HepG2 (cell line): Measurements from ENCODE around the gene EPB41. TPM values are rescaled to one million over a fixed set of nuclear protein-coding genes. Genes with fewer than 3 reads are reported as not detected.

ENCODE experiments used
- CEBPG ChIP-seq: IDR thresholded peaks from 2 replicates; pipeline ENCODE4 v1.6.1; 2016
- DDIT3 ChIP-seq: sonication (generic); formaldehyde crosslinking; IDR thresholded peaks from 2 replicates; pipeline ENCODE4 v1.4.0; 2020; ENCODE audit warnings: mild to moderate bottlenecking, missing genetic modification reagents
- DR1 ChIP-seq: sonication (generic); formaldehyde crosslinking; IDR thresholded peaks from 2 replicates; pipeline ENCODE4 v1.8.0; 2021; ENCODE audit warnings: mild to moderate bottlenecking, missing genetic modification reagents, inconsistent platforms
- EP300 ChIP-seq, 3 experiments: sonication (generic) in 1 of 3; formaldehyde crosslinking in 1 of 3; IDR thresholded peaks; 2 replicates each; pipeline versions ENCODE4 v1.5.1 to v1.6.1; 2011 to 2020; ENCODE audit warnings: low read depth in 2 of 3, low read length in 2 of 3, borderline replicate concordance in 1 of 3, improper control_type of control experiment in 1 of 3, mild to moderate bottlenecking in 1 of 3, missing genetic modification reagents in 1 of 3, moderate library complexity in 1 of 3
- EZH2 ChIP-seq: conservative IDR thresholded peaks from 2 replicates; pipeline ENCODE4 v1.6.1; 2012; ENCODE audit warnings: mild to moderate bottlenecking, low read depth, low read length, moderate library complexity
- GABPB1 ChIP-seq: IDR thresholded peaks from 2 replicates; pipeline ENCODE4 v1.6.1; 2016; ENCODE audit warnings: mild to moderate bottlenecking, missing genetic modification reagents, moderate library complexity, missing compliant biosample characterization
- GATA4 ChIP-seq: sonication (generic); IDR thresholded peaks from 2 replicates; pipeline ENCODE4 v1.6.1; 2016; ENCODE audit warnings: antibody characterized with exemption, low read depth, borderline replicate concordance
- GATAD2A ChIP-seq: IDR thresholded peaks from 2 replicates; pipeline ENCODE4 v1.6.1; 2016
- KAT7 ChIP-seq: IDR thresholded peaks from 2 replicates; pipeline ENCODE4 v1.6.1; 2018; ENCODE audit warnings: borderline replicate concordance, missing compliant biosample characterization
- KAT8 ChIP-seq: IDR thresholded peaks from 2 replicates; pipeline ENCODE4 v1.6.1; 2016; ENCODE audit warnings: missing genetic modification reagents, missing compliant biosample characterization
- KDM4B ChIP-seq: sonication (generic); formaldehyde crosslinking; IDR thresholded peaks from 2 replicates; pipeline ENCODE4 v1.4.0; 2020; ENCODE audit warnings: missing genetic modification reagents
- PHF8 ChIP-seq: sonication (generic); formaldehyde crosslinking; IDR thresholded peaks from 2 replicates; pipeline ENCODE4 v1.5.0; 2020; ENCODE audit warnings: missing genetic modification reagents
- SIX1 ChIP-seq: sonication (generic); formaldehyde crosslinking; IDR thresholded peaks from 2 replicates; pipeline ENCODE4 v1.4.0; 2020; ENCODE audit warnings: missing genetic modification reagents, borderline replicate concordance
- SOX6 ChIP-seq, 2 experiments: fragments of 450-650 bp in 1 of 2; sonication (generic) in 1 of 2; formaldehyde crosslinking in 1 of 2; IDR thresholded peaks; 2 replicates each; pipeline versions ENCODE4 v1.4.0 to v1.6.1; 2017 to 2020; ENCODE audit warnings: antibody characterized with exemption in 1 of 2, mild to moderate bottlenecking in 1 of 2, missing genetic modification reagents in 1 of 2
- ZBTB10 ChIP-seq: sonication (generic); formaldehyde crosslinking; IDR thresholded peaks from 2 replicates; pipeline ENCODE4 v1.4.0; 2020; ENCODE audit warnings: missing genetic modification reagents, borderline replicate concordance
- ZNF101 ChIP-seq: sonication (generic); formaldehyde crosslinking; IDR thresholded peaks from 2 replicates; pipeline ENCODE4 v1.4.0; 2020; ENCODE audit warnings: mild to moderate bottlenecking, low read depth, missing genetic modification reagents, borderline replicate concordance
- ZNF350 ChIP-seq: sonication (generic); formaldehyde crosslinking; IDR thresholded peaks from 2 replicates; pipeline ENCODE4 v1.4.0; 2020; ENCODE audit warnings: mild to moderate bottlenecking, low read depth, missing genetic modification reagents, borderline replicate concordance
- ZNF782 ChIP-seq: sonication (generic); formaldehyde crosslinking; IDR thresholded peaks from 2 replicates; pipeline ENCODE4 v1.4.0; 2020; ENCODE audit warnings: missing genetic modification reagents, mild to moderate bottlenecking, borderline replicate concordance
- ZNF879 ChIP-seq: sonication (generic); formaldehyde crosslinking; IDR thresholded peaks from 2 replicates; pipeline ENCODE4 v1.8.1; 2023; ENCODE audit warnings: missing genetic modification reagents
- polyA plus RNA-seq, 8 experiments: library from polyadenylated mRNA; depleted of rRNA in 3 of 8; stranded (reverse) in 7 of 8; unstranded in 1 of 8; fragments of >200 nt; fragmentation: Illumina TruSeq in 4 of 8; extraction: Trizol in 4 of 8; gene quantifications; 2 replicates each; pipeline versions ENCODE4 v1.2.1 to v1.2.3, GENCODE V29; 2011 to 2016; ENCODE audit warnings: low read depth in 4 of 8, missing spikeins in 1 of 8, mixed read lengths in 1 of 8; ENCODE audit not compliant: insufficient read depth in 1 of 8
- total RNA-seq, 5 experiments: library from RNA; depleted of rRNA; stranded (reverse); fragments of >200 nt; fragmentation: Illumina TruSeq; extraction: Trizol; gene quantifications; 2 replicates each; pipeline ENCODE4 v1.2.3, GENCODE V29; 2016; ENCODE audit warnings: low read depth in 1 of 5
- TF ChIP-seq, protein P1 (sequence below): fragments of 450-650 bp; IDR thresholded peaks from 2 replicates; pipeline ENCODE4 v1.6.1; 2017
- TF ChIP-seq, protein P2 (sequence below): sonication (generic); formaldehyde crosslinking; IDR thresholded peaks from 2 replicates; pipeline ENCODE4 v1.4.0; 2020; ENCODE audit warnings: low read depth, mild to moderate bottlenecking, missing genetic modification reagents

The EPB41 gene
- total and polyA plus RNA-seq, 2 of the 13 experiments (the other 11 are each of a cell fraction or from before 2014, with no cell fraction given), result 34.5 to 46.7 TPM

GRCh38 chr1:28914228-28915030 lies at the start of gene EPB41 (continued):
- no peak; the same call in 1 of the 2 replicates for TF ChIP-seq KAT8 (CRISPR knock-in tag)
- TF ChIP-seq EP300 (IDR thresholded peaks at IDR 0.05; ENCODE audit: low read depth in 2 of 2, low read length in 2 of 2), result no peak
- no peak for TF ChIP-seq EP300 (CRISPR knock-in tag; IDR thresholded peaks at IDR 0.05; ENCODE audit: borderline replicate concordance)
- no peak for TF ChIP-seq ZBTB10 (CRISPR knock-in tag)
- TF ChIP-seq SOX6 (IDR thresholded peaks at IDR 0.05), result no peak
- no peak for TF ChIP-seq SOX6 (CRISPR knock-in tag; IDR thresholded peaks at IDR 0.05)
- TF ChIP-seq KAT7, result no peak
- TF ChIP-seq DR1, result no peak
- TF ChIP-seq SIX1 (CRISPR knock-in tag), result no peak
- peak; percentile 42; the same call in 1 of the 2 replicates for TF ChIP-seq GABPB1
- 0 out of 2 replicates have a peak, but pooled peaks have one; percentile 38 for TF ChIP-seq GATAD2A (CRISPR knock-in tag)
- TF ChIP-seq ZNF350 (CRISPR knock-in tag), result peak; percentile 27; the same call in 1 of the 2 replicates
- 0 out of 2 replicates have a peak, but pooled peaks have one; percentile 28 for TF ChIP-seq ZNF879
- no peak for TF ChIP-seq DDIT3 (CRISPR knock-in tag)
- no peak for TF ChIP-seq KDM4B (CRISPR knock-in tag)
- TF ChIP-seq ZNF101 (CRISPR knock-in tag), result no peak
- peak; percentile 58 for TF ChIP-seq PHF8 (CRISPR knock-in tag)
- no peak for TF ChIP-seq EZH2
- TF ChIP-seq GATA4, result 0 out of 2 replicates have a peak, but pooled peaks have one; percentile 42
- TF ChIP-seq, protein P1, sequence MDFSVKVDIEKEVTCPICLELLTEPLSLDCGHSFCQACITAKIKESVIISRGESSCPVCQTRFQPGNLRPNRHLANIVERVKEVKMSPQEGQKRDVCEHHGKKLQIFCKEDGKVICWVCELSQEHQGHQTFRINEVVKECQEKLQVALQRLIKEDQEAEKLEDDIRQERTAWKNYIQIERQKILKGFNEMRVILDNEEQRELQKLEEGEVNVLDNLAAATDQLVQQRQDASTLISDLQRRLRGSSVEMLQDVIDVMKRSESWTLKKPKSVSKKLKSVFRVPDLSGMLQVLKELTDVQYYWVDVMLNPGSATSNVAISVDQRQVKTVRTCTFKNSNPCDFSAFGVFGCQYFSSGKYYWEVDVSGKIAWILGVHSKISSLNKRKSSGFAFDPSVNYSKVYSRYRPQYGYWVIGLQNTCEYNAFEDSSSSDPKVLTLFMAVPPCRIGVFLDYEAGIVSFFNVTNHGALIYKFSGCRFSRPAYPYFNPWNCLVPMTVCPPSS, result no peak
- TF ChIP-seq, protein P2, sequence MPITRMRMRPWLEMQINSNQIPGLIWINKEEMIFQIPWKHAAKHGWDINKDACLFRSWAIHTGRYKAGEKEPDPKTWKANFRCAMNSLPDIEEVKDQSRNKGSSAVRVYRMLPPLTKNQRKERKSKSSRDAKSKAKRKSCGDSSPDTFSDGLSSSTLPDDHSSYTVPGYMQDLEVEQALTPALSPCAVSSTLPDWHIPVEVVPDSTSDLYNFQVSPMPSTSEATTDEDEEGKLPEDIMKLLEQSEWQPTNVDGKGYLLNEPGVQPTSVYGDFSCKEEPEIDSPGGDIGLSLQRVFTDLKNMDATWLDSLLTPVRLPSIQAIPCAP (CRISPR knock-in tag), result no peak
- no peak for TF ChIP-seq CEBPG (CRISPR knock-in tag)
- no peak for TF ChIP-seq ZNF782 (CRISPR knock-in tag)
